PFSK-1 (cell line): ENCODE results near the gene EIF3L.

ENCODE experiments used
- POLR2AphosphoS5 ChIP-seq: IDR thresholded peaks from 2 replicates; pipeline ENCODE4 v1.6.1; 2012; ENCODE audit warnings: low read depth, mild to moderate bottlenecking, control low read depth, low read length, moderate library complexity
- REST ChIP-seq, 2 experiments: IDR thresholded peaks; 2 replicates each; pipeline versions ENCODE4 v1.6.1 to v1.8.0; 2011 to 2012; ENCODE audit warnings: low read depth in 2 of 2, low read length in 2 of 2, control low read depth in 1 of 2, inconsistent platforms in 1 of 2, mild to moderate bottlenecking in 1 of 2, moderate library complexity in 1 of 2; ENCODE audit not compliant: insufficient read depth in 1 of 2
- TAF1 ChIP-seq: IDR thresholded peaks from 2 replicates; pipeline ENCODE4 v1.6.1; 2012; ENCODE audit warnings: low read length, control low read depth, borderline replicate concordance; ENCODE audit not compliant: insufficient read depth

GRCh38 chr22:37930270-37930951 lies 81.2 kb downstream of the EIF3L start:
- TF ChIP-seq TAF1: no peak
- no peak for TF ChIP-seq POLR2AphosphoS5
- no peak for TF ChIP-seq REST (IDR thresholded peaks at IDR 0.05; ENCODE audit: insufficient read depth in 1 of 2, low read depth in 2 of 2, low read length in 2 of 2)
